ENCODE results near the gene TIMM13. TPM values are rescaled to one million over a fixed set of nuclear protein-coding genes. Genes with fewer than 3 reads are reported as not detected.
A peak's percentile ranks its signal among the peaks of the same experiment; 100 is the strongest.

TIMM13 gene
- total RNA-seq, 1 experiment from 2014 or later = 81.8 TPM

GRCh38 chr19:2411709-2412108, 15.7 kb downstream of the TIMM13 start:
- BruUV-seq (replicated peaks) = no TSS peak
- CTCF ChIA-PET = no interaction called here
- no peaks in the 10 kb centered on the region for H3K4me1 Mint-ChIP-seq (ENCODE audit: low read depth, unreplicated experiment)
- no peak for TF ChIP-seq CTCF (IDR thresholded peaks at IDR 0.05; ENCODE audit: unreplicated experiment)
- no peak for DNase-seq
- H3K27ac Mint-ChIP-seq (ENCODE audit: unreplicated experiment) = no peak overlapping the region
- no peaks in the 10 kb centered on the region for H3K9me3 Mint-ChIP-seq (ENCODE audit: low read depth, unreplicated experiment)
- peaks cover 12% of the 10 kb centered on the region for H3K27me3 Mint-ChIP-seq (ENCODE audit: unreplicated experiment)
- intact Hi-C loops (cut with micrococcal nuclease; ENCODE audit: unreplicated experiment) = no loop called here
- H3K4me3 Mint-ChIP-seq (ENCODE audit: low read depth, unreplicated experiment) = no peak overlapping the region
- peaks cover 9% of the 10 kb centered on the region for H3K36me3 Mint-ChIP-seq (ENCODE audit: insufficient read depth, unreplicated experiment)

- TF ChIP-seq CTCF (IDR thresholded peaks at IDR 0.05; ENCODE audit: unreplicated experiment) = no peak
- DNase-seq = no peak
- Mint-ChIP-seq H3K4me3 (ENCODE audit: low read depth, unreplicated experiment) (no peak overlapping the region), H3K27me3 (ENCODE audit: unreplicated experiment) (peaks cover 12% of the 10 kb centered on the region), H3K36me3 (ENCODE audit: insufficient read depth, unreplicated experiment) (peaks cover 9% of the 10 kb centered on the region), H3K27ac (ENCODE audit: unreplicated experiment) (no peak overlapping the region), H3K9me3 (ENCODE audit: low read depth, unreplicated experiment) (no peaks in the 10 kb centered on the region), H3K4me1 (ENCODE audit: low read depth, unreplicated experiment) (no peaks in the 10 kb centered on the region)
- no TSS peak for BruUV-seq (replicated peaks)
- intact Hi-C loops (cut with micrococcal nuclease; ENCODE audit: unreplicated experiment) = no loop called here
- CTCF ChIA-PET = no interaction called here
These were observed 17.4 kb downstream of the TIMM13 start for GRCh38 chr19:2410023-2410422.

GRCh38 chr19:2409352-2409912, 18.0 kb downstream of the TIMM13 start:
- CTCF ChIA-PET = no interaction called here
- no peak for TF ChIP-seq CTCF (IDR thresholded peaks at IDR 0.05; ENCODE audit: unreplicated experiment)
- H3K4me3 Mint-ChIP-seq (ENCODE audit: low read depth, unreplicated experiment) = no peak overlapping the region
- DNase-seq = no peak
- peak overlapping the region; percentile 15 for H3K27ac Mint-ChIP-seq (ENCODE audit: unreplicated experiment)
- H3K4me1 Mint-ChIP-seq (ENCODE audit: low read depth, unreplicated experiment) = no peaks in the 10 kb centered on the region
- peaks cover 9% of the 10 kb centered on the region for H3K36me3 Mint-ChIP-seq (ENCODE audit: insufficient read depth, unreplicated experiment)
- no peaks in the 10 kb centered on the region for H3K9me3 Mint-ChIP-seq (ENCODE audit: low read depth, unreplicated experiment)
- no TSS peak for BruUV-seq (replicated peaks)
- H3K27me3 Mint-ChIP-seq (ENCODE audit: unreplicated experiment) = peaks cover 12% of the 10 kb centered on the region
- intact Hi-C loops (cut with micrococcal nuclease; ENCODE audit: unreplicated experiment) = no loop called here

GRCh38 chr19:2408247-2408646, 19.1 kb downstream of the TIMM13 start:
- intact Hi-C loops (cut with micrococcal nuclease; ENCODE audit: unreplicated experiment) = no loop called here
- no TSS peak for BruUV-seq (replicated peaks)
- Mint-ChIP-seq H3K9me3 (ENCODE audit: low read depth, unreplicated experiment) (peaks cover 3% of the 10 kb centered on the region), H3K27me3 (ENCODE audit: unreplicated experiment) (peaks cover 12% of the 10 kb centered on the region), H3K4me1 (ENCODE audit: low read depth, unreplicated experiment) (peaks cover 2% of the 10 kb centered on the region), H3K4me3 (ENCODE audit: low read depth, unreplicated experiment) (no peak overlapping the region), H3K36me3 (ENCODE audit: insufficient read depth, unreplicated experiment) (peaks cover 9% of the 10 kb centered on the region), H3K27ac (ENCODE audit: unreplicated experiment) (no peak overlapping the region)
- CTCF ChIA-PET = interaction anchor here (0.6 kb wide), 1 partner anchor 45 kb away, joined by 3 read pairs; no protein-coding TSS in a partner anchor
- TF ChIP-seq CTCF (IDR thresholded peaks at IDR 0.05; ENCODE audit: unreplicated experiment) = no peak
- no peak for DNase-seq
